NCI-H1092 (cell line): Measurements from ENCODE around the gene GPA33.

Experiments
- DNase-seq: peaks from one replicate; lab custom pipeline; 2025; lab: John Stamatoyannopoulos, UW

Gene GPA33

DNA sequence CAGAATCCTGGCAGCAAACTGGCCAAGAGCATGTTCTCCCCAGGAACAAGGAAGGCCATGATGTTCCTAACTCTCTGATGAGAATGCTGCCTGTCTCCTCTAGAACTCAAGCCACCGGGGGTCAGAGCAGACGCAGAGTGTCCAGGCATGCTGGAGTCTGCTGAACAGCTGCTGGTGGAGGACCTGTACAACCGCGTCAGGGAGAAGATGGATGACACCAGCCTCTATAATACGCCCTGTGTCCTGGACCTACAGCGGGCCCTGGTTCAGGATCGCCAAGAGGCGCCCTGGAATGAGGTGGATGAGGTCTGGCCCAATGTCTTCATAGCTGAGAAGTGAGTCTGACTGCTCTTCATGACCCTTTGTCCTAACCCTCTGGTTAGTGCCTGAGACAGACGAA is 27.0 kb upstream of the GPA33 start:
- no peak for DNase-seq

- DNase-seq, result no peak
These were observed 26.0 kb upstream of the GPA33 start for GRCh38 chr1:167116174-167116573.

- no peak for DNase-seq
These were observed 25.5 kb upstream of the GPA33 start for GRCh38 chr1:167115655-167116054.

GRCh38 chr1:167114725-167115124 is 24.5 kb upstream of the GPA33 start:
- DNase-seq, result no peak

GRCh38 chr1:167111868-167112709 is 21.9 kb upstream of the GPA33 start:
- DNase-seq, result no peak

DNA sequence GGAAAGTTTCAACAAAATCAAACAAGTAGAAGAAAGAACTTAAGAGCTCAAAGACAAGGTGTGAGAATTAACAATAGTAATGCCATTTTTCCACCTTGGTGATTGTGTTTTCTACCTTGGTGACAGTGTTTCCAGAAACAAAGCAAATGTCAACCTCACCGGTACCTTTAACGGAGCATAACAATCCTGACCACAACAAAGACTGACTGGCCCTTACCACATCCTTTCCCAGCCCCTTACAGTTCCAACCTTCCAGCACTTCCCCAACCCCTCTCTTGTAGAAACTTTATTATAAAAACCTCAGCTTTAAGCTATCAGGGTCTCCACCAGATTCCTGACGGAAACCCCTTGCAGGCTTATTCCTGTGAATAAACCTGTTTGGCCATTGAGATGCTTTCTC is 20.4 kb upstream of the GPA33 start:
- DNase-seq, result no peak

DNA sequence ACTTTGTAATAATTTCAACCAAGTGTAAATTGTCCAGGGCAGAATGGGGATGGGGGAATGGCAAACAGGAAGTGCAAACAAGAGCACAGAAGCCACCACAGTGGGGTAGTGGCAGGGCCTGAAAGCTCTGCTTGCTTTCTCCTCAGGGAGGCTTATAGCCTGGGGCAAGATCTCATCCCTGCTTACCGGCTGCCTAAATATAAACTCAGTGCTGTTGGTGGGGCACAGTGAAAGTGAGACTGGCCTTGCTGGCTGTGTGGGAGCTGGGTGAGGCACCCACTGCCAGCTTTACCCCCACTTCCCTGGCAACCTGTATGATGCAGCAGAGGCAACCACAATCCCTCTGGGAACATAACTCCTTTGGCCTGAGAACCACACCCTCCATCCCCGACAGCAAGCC is 18.9 kb upstream of the GPA33 start:
- no peak for DNase-seq

GRCh38 chr1:167107456-167107855 is 17.3 kb upstream of the GPA33 start:
- no peak for DNase-seq

DNA sequence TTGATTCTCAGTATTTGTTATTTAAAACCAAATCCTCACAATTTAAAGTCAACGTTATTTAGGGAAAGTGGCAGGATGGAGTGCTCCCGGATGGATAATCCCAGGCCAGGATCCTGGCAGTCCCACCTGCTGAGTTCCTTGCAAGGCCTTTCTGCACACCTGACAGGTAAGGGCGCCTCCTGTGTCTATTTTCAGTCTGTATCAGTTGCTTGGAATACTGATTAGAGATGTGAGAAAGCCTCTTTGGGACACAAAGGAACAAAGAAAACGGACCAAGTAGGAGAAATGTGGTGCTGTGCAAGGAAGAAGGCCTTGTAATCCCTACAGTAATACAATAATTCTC is 15.9 kb upstream of the GPA33 start:
- DNase-seq, result no peak

- no peak for DNase-seq
These were observed 15.3 kb upstream of the GPA33 start for GRCh38 chr1:167105271-167106118.

DNA sequence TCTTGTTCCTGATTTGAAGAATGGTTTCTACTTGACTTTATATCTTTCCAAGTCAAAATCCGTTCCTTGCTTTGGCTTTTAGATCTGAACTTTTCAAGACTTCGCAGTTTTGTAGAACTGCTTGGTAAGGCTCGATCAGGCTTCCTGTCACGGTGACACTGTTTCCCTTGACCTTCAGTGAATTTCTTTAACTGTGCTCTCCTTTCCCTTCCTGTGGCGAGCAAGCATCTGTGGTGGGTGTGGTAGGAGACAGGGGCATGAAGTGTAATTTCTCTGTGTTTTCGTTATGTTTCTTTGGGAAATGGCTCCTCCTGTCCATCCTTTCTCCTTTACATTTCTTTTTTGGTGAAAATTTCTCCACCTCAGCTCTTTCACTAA is 14.1 kb upstream of the GPA33 start:
- no peak for DNase-seq

DNA sequence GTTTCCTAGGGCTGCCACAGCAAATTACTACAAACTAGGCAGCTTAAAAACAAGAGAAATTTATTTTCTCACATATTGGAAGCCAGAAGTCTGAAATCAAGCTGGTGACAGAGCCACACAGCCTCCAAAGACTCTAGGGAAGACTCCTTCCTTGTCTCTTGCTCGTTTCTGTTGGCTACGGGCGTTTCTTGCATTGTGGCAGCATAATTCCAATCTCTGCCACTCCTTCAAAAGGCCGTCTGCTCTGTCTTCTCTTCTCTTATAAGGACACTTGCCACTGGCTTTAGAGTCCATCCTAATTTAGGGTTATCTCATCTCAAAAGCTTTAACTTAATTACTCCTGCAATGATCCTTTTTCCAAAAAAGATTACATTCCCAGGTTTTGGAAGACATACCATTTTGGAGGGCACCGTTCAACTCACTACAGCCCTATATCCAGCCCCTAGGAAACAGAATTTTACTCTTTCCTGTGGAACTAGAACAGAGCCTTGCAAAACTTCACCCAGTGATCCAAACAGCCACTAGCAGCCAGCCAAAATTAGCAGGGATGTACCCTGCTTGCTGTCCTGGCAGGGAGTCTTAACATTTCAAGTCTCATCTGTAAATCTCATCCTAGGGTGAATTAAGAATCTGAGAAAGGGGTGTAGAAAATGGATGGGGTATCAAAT is 12.9 kb upstream of the GPA33 start:
- no peak for DNase-seq

DNA sequence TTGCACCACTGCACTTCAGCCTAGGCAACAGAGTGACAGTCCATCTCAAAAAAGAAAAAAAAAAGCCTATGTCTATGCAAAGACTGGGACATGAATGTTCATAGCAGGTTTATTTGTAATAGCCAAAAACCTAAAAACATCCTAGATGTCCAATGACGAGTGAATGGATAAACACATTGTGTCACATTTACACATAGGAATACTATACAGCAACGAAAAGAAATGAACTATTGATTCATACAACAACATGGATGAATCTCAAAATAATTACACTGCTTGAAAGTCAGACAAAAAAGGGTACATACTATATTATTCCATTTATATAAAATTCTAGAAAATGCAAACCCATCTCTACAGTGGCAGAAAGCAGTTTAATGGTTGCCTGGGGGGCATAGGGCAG is 11.6 kb upstream of the GPA33 start:
- no peak for DNase-seq

DNA sequence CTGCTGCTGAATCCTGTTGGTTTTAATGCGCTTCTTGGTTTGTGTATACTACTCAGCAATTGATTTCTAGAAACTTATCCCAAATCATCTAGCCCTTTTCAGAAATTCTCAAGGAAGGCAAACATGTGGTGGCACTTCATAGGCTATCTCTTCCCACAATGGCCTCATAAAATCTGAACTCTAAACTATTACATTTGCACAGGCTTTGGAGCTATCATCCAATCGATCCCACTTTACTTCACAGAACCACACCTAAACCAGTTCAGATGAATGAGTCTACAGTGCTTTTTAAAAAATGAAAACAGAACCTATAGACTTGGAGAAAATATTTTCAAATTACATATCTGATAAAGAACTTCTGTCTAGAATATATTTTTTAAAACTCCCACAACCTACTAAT is 10.6 kb upstream of the GPA33 start:
- no peak for DNase-seq

GRCh38 chr1:167099851-167100250 is 9.7 kb upstream of the GPA33 start:
- no peak for DNase-seq

- DNase-seq, result no peak
These were observed 5.2 kb upstream of the GPA33 start for GRCh38 chr1:167095368-167095767.

GRCh38 chr1:167094690-167095089 is 4.5 kb upstream of the GPA33 start:
- no peak for DNase-seq

- DNase-seq, result no peak
These were observed 3.8 kb upstream of the GPA33 start, which contains the start of gene STYXL2 for GRCh38 chr1:167093846-167094516. Gene STYXL2, plus strand, starts transcription at chr1:167094075. Its CDS starts 775 bp downstream, at chr1:167094850.

GRCh38 chr1:167092653-167093052 is 2.5 kb upstream of the GPA33 start:
- no peak for DNase-seq

- no peak for DNase-seq
These were observed 251 bp downstream of the GPA33 start for GRCh38 chr1:167089939-167090313.

DNA sequence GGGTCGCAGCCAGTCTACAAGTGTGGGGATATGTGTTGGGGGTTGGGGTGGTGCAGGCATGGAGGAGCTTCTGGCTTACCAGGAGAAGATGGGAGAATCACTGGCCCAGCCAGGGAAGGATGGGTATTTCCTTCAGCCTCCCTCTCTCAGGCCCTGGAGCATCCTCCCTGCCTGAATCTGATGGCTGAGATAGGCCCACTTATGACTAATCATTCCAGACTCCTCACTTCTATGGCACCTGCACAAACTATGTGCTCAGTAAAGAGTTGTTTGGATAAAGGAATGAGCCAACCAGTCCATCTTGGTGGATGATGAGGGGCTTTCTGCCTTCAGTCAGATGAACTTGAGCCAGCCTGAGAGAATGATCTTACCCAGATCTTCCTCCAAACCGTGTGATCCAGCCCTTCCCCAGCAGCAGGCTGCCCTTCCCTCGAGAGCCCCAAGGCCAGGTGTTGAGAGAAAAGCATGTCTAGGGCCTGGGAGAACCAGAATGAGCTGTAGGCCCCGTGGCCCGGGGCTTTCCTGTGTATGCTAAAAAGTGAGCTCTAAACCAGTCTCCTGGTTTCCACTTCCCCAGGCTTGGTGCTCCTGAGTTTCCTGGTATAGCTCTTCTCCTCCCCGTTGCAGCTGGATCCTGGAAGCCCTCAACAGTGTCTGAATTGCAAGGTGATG is 1.3 kb downstream of the GPA33 start:
- DNase-seq, result no peak

- no peak for DNase-seq
These were observed 3.4 kb downstream of the GPA33 start for GRCh38 chr1:167086768-167087167.
